GM13976 (cell line): Measurements from ENCODE around the gene DCDC1.

Experiments
- DNase-seq: peaks from one replicate; pipeline ENCODE4 v3.0.0; 2012; ENCODE audit warnings: low spot score
- CTCF ChIP-seq: IDR thresholded peaks from 2 replicates; pipeline ENCODE4 v1.5.1; 2012; ENCODE audit warnings: borderline replicate concordance, mild to moderate bottlenecking; ENCODE audit not compliant: insufficient read depth; ENCODE audit errors: extremely low read depth, missing control alignments, control extremely low read depth
- in situ Hi-C: fragments of 300-500 bp; cut with MboI; formaldehyde crosslinking; loops from one replicate; pipeline ENCODE4 v1.12.0; 2022; ENCODE audit warnings: low sequenced_read_pairs, mixed read lengths, inconsistent platforms; ENCODE audit not compliant: unreplicated experiment

DCDC1 gene

GRCh38 chr11:30830681-30831080 lies 538.9 kb downstream of the DCDC1 start:
- no peak for DNase-seq
- in situ Hi-C loops, result no loop called here
- TF ChIP-seq CTCF, result no peak

DNA sequence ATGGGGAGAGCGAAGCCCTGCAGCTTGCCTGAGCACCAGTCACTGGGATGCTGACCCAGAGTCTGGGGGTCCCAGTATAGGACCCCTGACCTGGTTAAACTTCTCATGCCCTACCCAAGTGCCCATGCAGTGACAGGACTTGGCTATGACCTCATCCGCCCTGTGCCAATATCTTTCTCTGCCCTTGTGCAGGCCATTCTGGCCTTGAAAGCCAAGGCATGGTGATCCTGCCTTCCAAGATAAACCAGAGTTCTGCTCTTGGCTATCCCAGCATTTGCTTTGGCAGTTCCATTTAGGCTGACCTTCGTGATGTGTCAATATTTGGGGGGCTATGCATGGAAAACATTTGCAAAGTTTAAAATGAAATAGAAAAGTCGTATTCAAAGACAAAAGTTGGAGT lies 542.6 kb downstream of the DCDC1 start:
- in situ Hi-C loops, result no loop called here
- TF ChIP-seq CTCF, result no peak
- DNase-seq, result no peak

- in situ Hi-C loops, result no loop called here
- no peak for TF ChIP-seq CTCF
- DNase-seq, result no peak
Measured at GRCh38 chr11:30825723-30826122, 543.8 kb downstream of the DCDC1 start.

DNA sequence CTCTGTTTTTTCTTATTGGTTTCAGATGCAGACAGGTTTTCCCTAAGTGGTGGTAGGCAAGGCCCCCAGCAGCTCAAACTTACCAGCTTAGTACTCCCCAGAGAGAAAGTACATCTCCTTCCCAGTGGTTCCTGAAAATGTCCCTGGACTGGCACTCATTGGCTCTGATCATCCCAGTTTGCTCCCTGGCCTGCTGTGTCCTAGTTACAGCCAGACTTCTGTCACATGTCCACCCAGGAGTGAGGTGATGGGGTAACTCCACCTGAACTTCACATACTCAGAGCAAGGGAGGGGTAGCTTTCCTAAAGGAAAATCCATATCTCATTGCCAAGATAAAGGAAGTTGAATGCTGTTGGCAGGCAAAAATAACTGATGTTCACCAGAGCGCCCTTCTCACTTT lies 546.4 kb downstream of the DCDC1 start:
- TF ChIP-seq CTCF, result no peak
- no peak for DNase-seq
- in situ Hi-C loops, result no loop called here

GRCh38 chr11:30821438-30821965 lies 548.0 kb downstream of the DCDC1 start:
- no peak for TF ChIP-seq CTCF
- no peak for DNase-seq
- in situ Hi-C loops, result no loop called here

GRCh38 chr11:30818721-30819120 lies 550.8 kb downstream of the DCDC1 start:
- in situ Hi-C loops, result no loop called here
- DNase-seq, result no peak
- no peak for TF ChIP-seq CTCF
